ENCODE data around the gene MTFR1L. TPM values are rescaled to one million over a fixed set of nuclear protein-coding genes. Genes with fewer than 3 reads are reported as not detected.

Gene MTFR1L
- total and polyA plus RNA-seq, 9 of the 15 experiments (the other 6 are each of a cell fraction or from before 2014, with no cell fraction given) = 41.4 to 98.5 (median 53.7) TPM

DNA sequence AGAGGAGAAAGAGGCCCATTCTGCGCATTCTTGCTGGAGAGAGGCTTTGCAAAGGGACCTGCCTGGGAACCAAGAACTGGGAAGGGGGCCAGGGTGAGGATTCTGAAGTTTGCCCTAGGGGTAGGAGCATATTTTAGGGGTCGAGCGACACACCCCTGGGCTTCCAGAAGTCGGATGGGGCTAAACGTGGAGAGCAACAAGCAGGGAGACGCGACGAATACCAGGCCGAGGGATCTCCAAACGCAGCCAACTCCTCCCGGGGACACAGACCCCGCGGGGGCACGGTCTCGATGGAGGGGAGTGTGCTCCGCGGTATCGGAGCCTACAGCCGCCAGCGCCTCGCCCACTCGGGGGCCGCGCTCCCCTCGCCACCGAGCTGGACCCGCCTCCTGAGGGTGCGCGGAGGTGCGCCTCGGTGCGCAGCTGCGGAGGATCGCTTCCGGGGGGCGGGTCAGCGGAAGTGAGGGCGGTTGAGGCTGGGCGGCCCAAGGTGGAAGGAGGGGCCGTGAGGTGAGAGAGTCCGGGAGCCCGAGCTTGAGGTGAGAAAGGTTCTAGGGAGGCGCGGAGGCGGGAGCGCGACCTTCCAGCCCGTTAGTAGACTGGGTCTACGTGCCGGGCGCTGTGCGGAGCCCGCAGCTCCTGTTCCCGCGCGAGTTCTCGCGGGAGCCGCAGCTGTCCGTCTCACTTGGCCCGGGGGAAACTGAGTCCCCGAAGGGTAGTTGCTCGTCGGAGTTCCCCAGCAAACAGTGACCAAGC is at the start of gene MTFR1L (continued):
- TF ChIP-seq CTBP1 (IDR thresholded peaks at IDR 0.05; ENCODE audit: borderline replicate concordance) (peak; percentile 87), YY1 (IDR thresholded peaks at IDR 0.05; ENCODE audit: borderline replicate concordance in 1 of 3, control insufficient read depth in 1 of 3, extremely low read depth in 1 of 3, insufficient read depth in 3 of 3, insufficient read length in 1 of 3, insufficient replicate concordance in 2 of 3, low read depth in 1 of 3, low read length in 2 of 3) (peak in 2 of 3 experiments; percentile 43 to 61), MTA1 (IDR thresholded peaks at IDR 0.05; ENCODE audit: borderline replicate concordance) (no peak), GABPB1 (CRISPR knock-in tag; IDR thresholded peaks at IDR 0.05) (peak; percentile 94), PRMT5 (CRISPR knock-in tag; IDR thresholded peaks at IDR 0.05) (no peak), JUN (IDR thresholded peaks at IDR 0.05; ENCODE audit: borderline replicate concordance, low read depth, low read length) (0 out of 2 replicates have a peak, but pooled peaks have one; percentile 18), JUN (CRISPR knock-in tag; IDR thresholded peaks at IDR 0.05; ENCODE audit: borderline replicate concordance) (peak; percentile 94; the same call in 1 of the 2 replicates), ETV1 (tag; conservative IDR thresholded peaks at IDR 0.05; ENCODE audit: low read depth) (peak; percentile 88), MAFG (tag; conservative IDR thresholded peaks at IDR 0.05) (no peak), KAT7 (CRISPR knock-in tag; IDR thresholded peaks at IDR 0.05; ENCODE audit: borderline replicate concordance) (peak; percentile 13; the same call in 1 of the 2 replicates), JUND (IDR thresholded peaks at IDR 0.05; ENCODE audit: borderline replicate concordance, low read depth, low read length) (peak; percentile 47), JUND (tag; IDR thresholded peaks at IDR 0.05; ENCODE audit: borderline replicate concordance, low read depth, low read length) (no peak; the same call in 2 of the 3 replicates), CXXC5 (CRISPR knock-in tag; IDR thresholded peaks at IDR 0.05) (peak; percentile 96), MBD2 (IDR thresholded peaks at IDR 0.05; ENCODE audit: borderline replicate concordance, low read depth) (peak; percentile 51; the same call in 1 of the 2 replicates), NR3C1 (CRISPR knock-in tag; IDR thresholded peaks at IDR 0.05) (peak; percentile 75), KLF10 (CRISPR knock-in tag; IDR thresholded peaks at IDR 0.05) (no peak), ZNF174 (CRISPR knock-in tag; IDR thresholded peaks at IDR 0.05) (no peak), HSF4 (CRISPR knock-in tag; IDR thresholded peaks at IDR 0.05; ENCODE audit: borderline replicate concordance) (no peak), HOXB6 (CRISPR knock-in tag; IDR thresholded peaks at IDR 0.05; ENCODE audit: borderline replicate concordance) (no peak), ZNF79 (CRISPR knock-in tag; IDR thresholded peaks at IDR 0.05; ENCODE audit: low read depth) (no peak), RFX1 (IDR thresholded peaks at IDR 0.05) (no peak), DPF2 (IDR thresholded peaks at IDR 0.05) (peak; percentile 50), ZNF253 (CRISPR knock-in tag; conservative IDR thresholded peaks at IDR 0.05) (no peak), LCOR (CRISPR knock-in tag; IDR thresholded peaks at IDR 0.05) (peak; percentile 49; the same call in 1 of the 2 replicates)
- TF ChIP-seq, protein P1, sequence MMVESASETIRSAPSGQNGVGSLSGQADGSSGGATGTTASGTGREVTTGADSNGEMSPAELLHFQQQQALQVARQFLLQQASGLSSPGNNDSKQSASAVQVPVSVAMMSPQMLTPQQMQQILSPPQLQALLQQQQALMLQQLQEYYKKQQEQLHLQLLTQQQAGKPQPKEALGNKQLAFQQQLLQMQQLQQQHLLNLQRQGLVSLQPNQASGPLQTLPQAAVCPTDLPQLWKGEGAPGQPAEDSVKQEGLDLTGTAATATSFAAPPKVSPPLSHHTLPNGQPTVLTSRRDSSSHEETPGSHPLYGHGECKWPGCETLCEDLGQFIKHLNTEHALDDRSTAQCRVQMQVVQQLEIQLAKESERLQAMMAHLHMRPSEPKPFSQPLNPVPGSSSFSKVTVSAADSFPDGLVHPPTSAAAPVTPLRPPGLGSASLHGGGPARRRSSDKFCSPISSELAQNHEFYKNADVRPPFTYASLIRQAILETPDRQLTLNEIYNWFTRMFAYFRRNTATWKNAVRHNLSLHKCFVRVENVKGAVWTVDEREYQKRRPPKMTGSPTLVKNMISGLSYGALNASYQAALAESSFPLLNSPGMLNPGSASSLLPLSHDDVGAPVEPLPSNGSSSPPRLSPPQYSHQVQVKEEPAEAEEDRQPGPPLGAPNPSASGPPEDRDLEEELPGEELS (CRISPR knock-in tag; IDR thresholded peaks at IDR 0.05; ENCODE audit: borderline replicate concordance) = peak; percentile 73; the same call in 1 of the 2 replicates
- TF ChIP-seq, protein P2, sequence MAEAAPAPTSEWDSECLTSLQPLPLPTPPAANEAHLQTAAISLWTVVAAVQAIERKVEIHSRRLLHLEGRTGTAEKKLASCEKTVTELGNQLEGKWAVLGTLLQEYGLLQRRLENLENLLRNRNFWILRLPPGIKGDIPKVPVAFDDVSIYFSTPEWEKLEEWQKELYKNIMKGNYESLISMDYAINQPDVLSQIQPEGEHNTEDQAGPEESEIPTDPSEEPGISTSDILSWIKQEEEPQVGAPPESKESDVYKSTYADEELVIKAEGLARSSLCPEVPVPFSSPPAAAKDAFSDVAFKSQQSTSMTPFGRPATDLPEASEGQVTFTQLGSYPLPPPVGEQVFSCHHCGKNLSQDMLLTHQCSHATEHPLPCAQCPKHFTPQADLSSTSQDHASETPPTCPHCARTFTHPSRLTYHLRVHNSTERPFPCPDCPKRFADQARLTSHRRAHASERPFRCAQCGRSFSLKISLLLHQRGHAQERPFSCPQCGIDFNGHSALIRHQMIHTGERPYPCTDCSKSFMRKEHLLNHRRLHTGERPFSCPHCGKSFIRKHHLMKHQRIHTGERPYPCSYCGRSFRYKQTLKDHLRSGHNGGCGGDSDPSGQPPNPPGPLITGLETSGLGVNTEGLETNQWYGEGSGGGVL (CRISPR knock-in tag; IDR thresholded peaks at IDR 0.05) = no peak
